ENCODE results near the gene TIMELESS.

TIMELESS gene, protein sequence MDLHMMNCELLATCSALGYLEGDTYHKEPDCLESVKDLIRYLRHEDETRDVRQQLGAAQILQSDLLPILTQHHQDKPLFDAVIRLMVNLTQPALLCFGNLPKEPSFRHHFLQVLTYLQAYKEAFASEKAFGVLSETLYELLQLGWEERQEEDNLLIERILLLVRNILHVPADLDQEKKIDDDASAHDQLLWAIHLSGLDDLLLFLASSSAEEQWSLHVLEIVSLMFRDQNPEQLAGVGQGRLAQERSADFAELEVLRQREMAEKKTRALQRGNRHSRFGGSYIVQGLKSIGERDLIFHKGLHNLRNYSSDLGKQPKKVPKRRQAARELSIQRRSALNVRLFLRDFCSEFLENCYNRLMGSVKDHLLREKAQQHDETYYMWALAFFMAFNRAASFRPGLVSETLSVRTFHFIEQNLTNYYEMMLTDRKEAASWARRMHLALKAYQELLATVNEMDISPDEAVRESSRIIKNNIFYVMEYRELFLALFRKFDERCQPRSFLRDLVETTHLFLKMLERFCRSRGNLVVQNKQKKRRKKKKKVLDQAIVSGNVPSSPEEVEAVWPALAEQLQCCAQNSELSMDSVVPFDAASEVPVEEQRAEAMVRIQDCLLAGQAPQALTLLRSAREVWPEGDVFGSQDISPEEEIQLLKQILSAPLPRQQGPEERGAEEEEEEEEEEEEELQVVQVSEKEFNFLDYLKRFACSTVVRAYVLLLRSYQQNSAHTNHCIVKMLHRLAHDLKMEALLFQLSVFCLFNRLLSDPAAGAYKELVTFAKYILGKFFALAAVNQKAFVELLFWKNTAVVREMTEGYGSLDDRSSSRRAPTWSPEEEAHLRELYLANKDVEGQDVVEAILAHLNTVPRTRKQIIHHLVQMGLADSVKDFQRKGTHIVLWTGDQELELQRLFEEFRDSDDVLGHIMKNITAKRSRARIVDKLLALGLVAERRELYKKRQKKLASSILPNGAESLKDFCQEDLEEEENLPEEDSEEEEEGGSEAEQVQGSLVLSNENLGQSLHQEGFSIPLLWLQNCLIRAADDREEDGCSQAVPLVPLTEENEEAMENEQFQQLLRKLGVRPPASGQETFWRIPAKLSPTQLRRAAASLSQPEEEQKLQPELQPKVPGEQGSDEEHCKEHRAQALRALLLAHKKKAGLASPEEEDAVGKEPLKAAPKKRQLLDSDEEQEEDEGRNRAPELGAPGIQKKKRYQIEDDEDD

DNA sequence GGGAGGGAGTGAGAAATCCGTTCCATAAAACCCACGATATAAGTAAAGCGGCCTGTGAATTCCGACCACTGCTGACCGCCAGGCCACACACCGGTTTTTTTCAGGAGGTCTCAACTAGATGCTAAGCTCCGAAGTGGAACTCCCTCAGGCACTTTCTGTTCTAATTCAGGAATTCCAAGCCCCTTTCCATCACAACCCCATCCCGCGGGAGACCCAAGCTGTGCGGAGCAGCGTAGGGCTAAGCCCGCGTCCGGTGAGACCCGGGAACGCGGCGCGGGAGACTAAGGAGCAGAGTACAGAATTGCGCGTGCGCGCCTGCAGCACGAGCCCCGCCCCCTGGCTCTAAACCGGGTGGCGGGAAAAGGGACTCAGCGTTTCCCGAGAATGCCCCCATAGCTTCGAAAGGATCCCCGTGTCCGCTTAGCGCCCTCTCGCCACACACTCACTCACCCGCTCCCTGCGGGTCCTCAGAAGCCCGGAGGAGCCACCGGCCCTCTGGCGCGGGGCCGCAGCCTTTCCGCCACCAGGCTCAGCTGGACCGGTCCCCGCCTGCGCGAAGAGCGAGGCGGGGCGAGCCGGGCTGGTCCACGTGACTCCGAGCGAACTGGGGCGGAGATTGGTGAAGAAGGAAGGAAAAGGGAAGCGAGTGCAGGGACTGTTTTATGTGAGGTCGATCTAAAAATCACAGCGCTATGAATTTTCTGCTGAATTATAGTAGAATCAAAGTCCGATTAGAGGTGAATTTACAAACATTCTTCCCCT is at the start of gene TIMELESS:
Gene TIMELESS, minus strand, starts transcription at position 567 of the 762 bp plus-strand sequence. CDS start 15,256 bp downstream, outside the sequence.
- H3K36me3 ChIP-seq (ENCODE audit: control insufficient read depth in 2 of 2, insufficient read depth in 1 of 2, low read length in 2 of 2), result peaks cover 0 to 8% of the 10 kb centered on the region in 2 experiments; a peak in 1 of 3 replicates
- H3K4me3 ChIP-seq (ENCODE audit: low read depth, low read length), result peak within 1 kb of the TSS; percentile 59
- H3K27ac ChIP-seq (ENCODE audit: extremely low read depth, low read depth, low read length), result peak within 1 kb of the TSS; percentile 93
- H3K9me3 ChIP-seq (ENCODE audit: control insufficient read depth, insufficient read depth, low read depth, low read length), result no peaks in the 10 kb centered on the region
- peaks cover 5% of the 10 kb centered on the region for H3K4me1 ChIP-seq (ENCODE audit: control insufficient read depth, insufficient read depth, low read length)
- ChIA-PET CTCF (interaction anchor here (0.6 to 5.4 kb wide), 7 partner anchors 11 to 1860 kb away, joined by 3 to 29 read pairs (median 3); partner anchors contain the start of gene SMARCC2), POLR2A (interaction anchor here (0.5 to 3.0 kb wide), 27 partner anchors 9 to 442 kb away, joined by 3 to 15 read pairs (median 4); partner anchors contain the start of genes CNPY2, GLS2, PAN2 and RBMS2)
- TF ChIP-seq ZBTB48 (tag by site-specific recombination; IDR thresholded peaks at IDR 0.05) (no peak), ZNF37A (tag by site-specific recombination; IDR thresholded peaks at IDR 0.05) (no peak), SCRT1 (tag by site-specific recombination; IDR thresholded peaks at IDR 0.05; ENCODE audit: borderline replicate concordance) (no peak), ZNF473 (tag by site-specific recombination; IDR thresholded peaks at IDR 0.05) (no peak), ZNF214 (tag by site-specific recombination; IDR thresholded peaks at IDR 0.05; ENCODE audit: borderline replicate concordance) (no peak), ZNF362 (tag by site-specific recombination; IDR thresholded peaks at IDR 0.05) (no peak), ZFP41 (tag by site-specific recombination; IDR thresholded peaks at IDR 0.05; ENCODE audit: borderline replicate concordance) (no peak), ZNF768 (tag by site-specific recombination; IDR thresholded peaks at IDR 0.05) (no peak), GLIS1 (tag by site-specific recombination; IDR thresholded peaks at IDR 0.05) (peak; percentile 41; the same call in 1 of the 2 replicates), HOXD13 (CRISPR knock-in tag; IDR thresholded peaks at IDR 0.05; ENCODE audit: borderline replicate concordance) (no peak), BCL11A (tag by site-specific recombination; IDR thresholded peaks at IDR 0.05; ENCODE audit: low read depth) (no peak), GLIS2 (tag by site-specific recombination; IDR thresholded peaks at IDR 0.05) (peak; percentile 82), ZNF169 (tag by site-specific recombination; IDR thresholded peaks at IDR 0.05) (no peak), ZNF791 (tag by site-specific recombination; IDR thresholded peaks at IDR 0.05) (no peak), ZNF521 (tag by site-specific recombination; IDR thresholded peaks at IDR 0.05) (no peak), ZNF146 (tag by site-specific recombination; IDR thresholded peaks at IDR 0.05) (no peak), PATZ1 (tag by site-specific recombination; IDR thresholded peaks at IDR 0.05) (peak; percentile 92), ZNF549 (tag by site-specific recombination; IDR thresholded peaks at IDR 0.05) (no peak), ZNF529 (tag by site-specific recombination; IDR thresholded peaks at IDR 0.05; ENCODE audit: insufficient replicate concordance) (no peak), ZNF132 (tag by site-specific recombination; IDR thresholded peaks at IDR 0.05; ENCODE audit: borderline replicate concordance) (no peak), ZNF23 (tag by site-specific recombination; IDR thresholded peaks at IDR 0.05; ENCODE audit: borderline replicate concordance) (no peak), ZNF274 (IDR thresholded peaks at IDR 0.05; ENCODE audit: low read length) (no peak), ZNF274 (tag by site-specific recombination; IDR thresholded peaks at IDR 0.05; ENCODE audit: borderline replicate concordance) (no peak), TCF7L2 (IDR thresholded peaks at IDR 0.05; ENCODE audit: borderline replicate concordance, low read depth, low read length) (no peak), ZNF311 (tag by site-specific recombination; IDR thresholded peaks at IDR 0.05; ENCODE audit: borderline replicate concordance) (no peak), ZNF354C (tag by site-specific recombination; IDR thresholded peaks at IDR 0.05; ENCODE audit: borderline replicate concordance, low read depth) (no peak), ZSCAN4 (tag by site-specific recombination; IDR thresholded peaks at IDR 0.05) (no peak)
- TF ChIP-seq, protein P1, sequence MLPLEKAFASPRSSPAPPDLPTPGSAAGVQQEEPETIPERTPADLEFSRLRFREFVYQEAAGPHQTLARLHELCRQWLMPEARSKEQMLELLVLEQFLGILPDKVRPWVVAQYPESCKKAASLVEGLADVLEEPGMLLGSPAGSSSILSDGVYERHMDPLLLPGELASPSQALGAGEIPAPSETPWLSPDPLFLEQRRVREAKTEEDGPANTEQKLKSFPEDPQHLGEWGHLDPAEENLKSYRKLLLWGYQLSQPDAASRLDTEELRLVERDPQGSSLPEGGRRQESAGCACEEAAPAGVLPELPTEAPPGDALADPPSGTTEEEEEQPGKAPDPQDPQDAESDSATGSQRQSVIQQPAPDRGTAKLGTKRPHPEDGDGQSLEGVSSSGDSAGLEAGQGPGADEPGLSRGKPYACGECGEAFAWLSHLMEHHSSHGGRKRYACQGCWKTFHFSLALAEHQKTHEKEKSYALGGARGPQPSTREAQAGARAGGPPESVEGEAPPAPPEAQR (tag by site-specific recombination; IDR thresholded peaks at IDR 0.05), result no peak
